Liver (tissue), 3 donors: ENCODE results near the gene WNT3A.

Experiments used
- GABPA ChIP-seq, 2 donors: IDR thresholded peaks in 1 of 2; conservative IDR thresholded peaks in 1 of 2; 2 replicates each; pipeline ENCODE4 v1.6.1; 2016; ENCODE audit warnings: antibody characterized with exemption in 2 of 2, mild to moderate bottlenecking in 1 of 2, moderate library complexity in 1 of 2
- HNF4A ChIP-seq, 2 donors: conservative IDR thresholded peaks; 2 replicates each; pipeline ENCODE4 v1.6.1; 2016; ENCODE audit warnings: antibody characterized with exemption in 2 of 2, mild to moderate bottlenecking in 2 of 2
- NR2F2 ChIP-seq: IDR thresholded peaks from 2 replicates; pipeline ENCODE4 v1.6.1; 2016; ENCODE audit warnings: antibody characterized with exemption
- TAF1 ChIP-seq: conservative IDR thresholded peaks from 2 replicates; pipeline ENCODE4 v1.6.1; 2016; ENCODE audit warnings: antibody characterized with exemption, mild to moderate bottlenecking
- TF ChIP-seq, protein P1 (sequence below): fragments of 150-350 bp; IDR thresholded peaks from 2 replicates; pipeline ENCODE4 v1.5.1; 2017; ENCODE audit warnings: improper control_type of control experiment, low read depth, low read length; ENCODE audit not compliant: missing input control
- TF ChIP-seq, protein P2 (sequence below): IDR thresholded peaks from 2 replicates; pipeline ENCODE4 v1.6.1; 2016; ENCODE audit warnings: antibody characterized with exemption
- TF ChIP-seq, protein P3 (sequence below): IDR thresholded peaks from 2 replicates; pipeline ENCODE4 v1.6.1; 2016; ENCODE audit warnings: antibody characterized with exemption
- donor health status: healthy.
- donor health status: healthy.

DNA sequence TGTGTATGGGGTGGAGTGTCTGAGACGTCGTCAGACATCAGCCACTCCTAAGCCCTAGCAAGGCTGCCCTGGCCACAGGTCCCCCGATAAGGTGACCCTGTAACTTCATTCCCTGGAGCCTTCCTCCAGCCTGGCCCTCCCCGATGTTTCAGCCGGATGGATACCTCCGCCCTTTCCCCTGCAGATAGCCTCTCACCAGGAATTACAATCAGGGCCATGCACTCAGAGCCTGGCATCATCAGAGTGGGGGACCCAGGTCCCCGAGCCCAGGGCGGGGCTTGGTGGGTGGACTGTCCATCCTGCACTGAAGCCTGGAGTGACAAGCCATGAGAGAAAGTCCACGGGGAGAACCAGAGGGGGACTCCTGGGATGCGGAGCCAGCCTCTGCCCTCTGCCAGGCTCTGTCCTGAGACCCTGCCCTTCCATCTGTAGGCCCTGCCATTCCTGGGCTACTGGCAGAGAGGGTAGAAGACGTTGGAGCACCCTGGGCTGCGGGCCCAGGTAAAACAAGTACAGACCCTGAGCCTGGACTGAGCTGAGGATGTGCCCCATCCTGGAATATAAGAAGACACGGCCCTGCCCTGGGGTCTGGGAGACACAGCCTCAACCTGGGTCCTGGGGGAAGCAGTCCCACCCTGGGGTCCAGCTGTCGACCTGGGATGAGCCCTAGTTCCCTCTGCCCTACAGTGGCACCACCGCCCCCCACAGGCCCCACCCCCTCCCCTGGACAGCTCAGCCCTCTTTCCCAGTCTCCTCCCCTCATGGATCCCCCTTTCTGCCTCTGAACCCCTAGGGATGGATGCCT is 58.9 kb downstream of the WNT3A start:
- TF ChIP-seq, protein P1, sequence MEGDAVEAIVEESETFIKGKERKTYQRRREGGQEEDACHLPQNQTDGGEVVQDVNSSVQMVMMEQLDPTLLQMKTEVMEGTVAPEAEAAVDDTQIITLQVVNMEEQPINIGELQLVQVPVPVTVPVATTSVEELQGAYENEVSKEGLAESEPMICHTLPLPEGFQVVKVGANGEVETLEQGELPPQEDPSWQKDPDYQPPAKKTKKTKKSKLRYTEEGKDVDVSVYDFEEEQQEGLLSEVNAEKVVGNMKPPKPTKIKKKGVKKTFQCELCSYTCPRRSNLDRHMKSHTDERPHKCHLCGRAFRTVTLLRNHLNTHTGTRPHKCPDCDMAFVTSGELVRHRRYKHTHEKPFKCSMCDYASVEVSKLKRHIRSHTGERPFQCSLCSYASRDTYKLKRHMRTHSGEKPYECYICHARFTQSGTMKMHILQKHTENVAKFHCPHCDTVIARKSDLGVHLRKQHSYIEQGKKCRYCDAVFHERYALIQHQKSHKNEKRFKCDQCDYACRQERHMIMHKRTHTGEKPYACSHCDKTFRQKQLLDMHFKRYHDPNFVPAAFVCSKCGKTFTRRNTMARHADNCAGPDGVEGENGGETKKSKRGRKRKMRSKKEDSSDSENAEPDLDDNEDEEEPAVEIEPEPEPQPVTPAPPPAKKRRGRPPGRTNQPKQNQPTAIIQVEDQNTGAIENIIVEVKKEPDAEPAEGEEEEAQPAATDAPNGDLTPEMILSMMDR: no peak
- TF ChIP-seq, protein P2, sequence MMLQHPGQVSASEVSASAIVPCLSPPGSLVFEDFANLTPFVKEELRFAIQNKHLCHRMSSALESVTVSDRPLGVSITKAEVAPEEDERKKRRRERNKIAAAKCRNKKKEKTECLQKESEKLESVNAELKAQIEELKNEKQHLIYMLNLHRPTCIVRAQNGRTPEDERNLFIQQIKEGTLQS: no peak
- TF ChIP-seq GABPA (IDR thresholded peaks at IDR 0.05 in 1 of 2, conservative IDR thresholded peaks at IDR 0.05 in 1 of 2) (no peak), TAF1 (no peak), HNF4A (conservative IDR thresholded peaks at IDR 0.05) (no peak), NR2F2 (no peak)
- TF ChIP-seq, protein P3, sequence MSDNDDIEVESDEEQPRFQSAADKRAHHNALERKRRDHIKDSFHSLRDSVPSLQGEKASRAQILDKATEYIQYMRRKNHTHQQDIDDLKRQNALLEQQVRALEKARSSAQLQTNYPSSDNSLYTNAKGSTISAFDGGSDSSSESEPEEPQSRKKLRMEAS: no peak
